GM12872 (cell line): ENCODE results near the gene DNAJB1.

ENCODE experiments used
- TF ChIP-seq, protein P1 (sequence below): IDR thresholded peaks from 3 replicates; pipeline ENCODE4 v1.5.1; 2011; ENCODE audit warnings: low read depth, mild to moderate bottlenecking, low read length, moderate library complexity; ENCODE audit not compliant: insufficient read depth

DNAJB1 gene

DNA sequence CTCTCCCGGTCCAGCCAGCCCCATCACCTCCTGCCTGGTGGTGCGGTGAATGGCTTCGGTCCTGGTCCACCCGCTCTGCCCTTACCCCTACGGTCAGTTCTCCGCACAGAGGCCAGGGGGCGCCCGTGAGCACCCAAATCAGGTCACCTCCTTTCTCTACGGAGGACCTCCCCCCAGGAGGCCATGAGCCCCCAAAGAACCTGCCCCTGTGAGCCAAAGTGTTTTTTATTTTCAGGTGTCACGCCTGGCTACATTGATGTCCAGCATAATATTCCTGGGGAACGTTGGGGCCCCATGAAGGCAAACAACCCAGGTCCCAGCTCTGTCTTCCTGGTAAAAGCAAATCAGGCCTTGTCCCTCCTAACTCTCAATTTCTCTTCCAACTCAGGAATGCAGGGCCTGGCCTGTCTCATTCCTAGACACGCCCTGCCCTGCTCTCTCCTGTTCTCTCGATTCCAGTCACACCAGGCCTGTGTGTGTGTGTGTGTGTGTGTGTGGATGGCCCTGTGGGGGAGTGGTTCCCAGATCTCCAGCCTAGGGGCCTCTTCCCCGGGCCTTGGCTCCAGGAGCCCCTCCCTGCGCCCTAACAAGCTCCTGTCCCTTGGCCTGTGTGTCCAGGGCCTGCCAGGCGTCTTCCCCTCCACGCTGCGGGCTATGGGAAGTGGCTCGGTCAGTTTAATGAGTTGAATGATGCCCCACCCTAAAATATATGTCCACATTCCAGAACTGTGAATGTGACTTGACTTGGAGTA lies 12.5 kb downstream of the DNAJB1 start:
- TF ChIP-seq, protein P1, sequence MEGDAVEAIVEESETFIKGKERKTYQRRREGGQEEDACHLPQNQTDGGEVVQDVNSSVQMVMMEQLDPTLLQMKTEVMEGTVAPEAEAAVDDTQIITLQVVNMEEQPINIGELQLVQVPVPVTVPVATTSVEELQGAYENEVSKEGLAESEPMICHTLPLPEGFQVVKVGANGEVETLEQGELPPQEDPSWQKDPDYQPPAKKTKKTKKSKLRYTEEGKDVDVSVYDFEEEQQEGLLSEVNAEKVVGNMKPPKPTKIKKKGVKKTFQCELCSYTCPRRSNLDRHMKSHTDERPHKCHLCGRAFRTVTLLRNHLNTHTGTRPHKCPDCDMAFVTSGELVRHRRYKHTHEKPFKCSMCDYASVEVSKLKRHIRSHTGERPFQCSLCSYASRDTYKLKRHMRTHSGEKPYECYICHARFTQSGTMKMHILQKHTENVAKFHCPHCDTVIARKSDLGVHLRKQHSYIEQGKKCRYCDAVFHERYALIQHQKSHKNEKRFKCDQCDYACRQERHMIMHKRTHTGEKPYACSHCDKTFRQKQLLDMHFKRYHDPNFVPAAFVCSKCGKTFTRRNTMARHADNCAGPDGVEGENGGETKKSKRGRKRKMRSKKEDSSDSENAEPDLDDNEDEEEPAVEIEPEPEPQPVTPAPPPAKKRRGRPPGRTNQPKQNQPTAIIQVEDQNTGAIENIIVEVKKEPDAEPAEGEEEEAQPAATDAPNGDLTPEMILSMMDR = peak; percentile 84

DNA sequence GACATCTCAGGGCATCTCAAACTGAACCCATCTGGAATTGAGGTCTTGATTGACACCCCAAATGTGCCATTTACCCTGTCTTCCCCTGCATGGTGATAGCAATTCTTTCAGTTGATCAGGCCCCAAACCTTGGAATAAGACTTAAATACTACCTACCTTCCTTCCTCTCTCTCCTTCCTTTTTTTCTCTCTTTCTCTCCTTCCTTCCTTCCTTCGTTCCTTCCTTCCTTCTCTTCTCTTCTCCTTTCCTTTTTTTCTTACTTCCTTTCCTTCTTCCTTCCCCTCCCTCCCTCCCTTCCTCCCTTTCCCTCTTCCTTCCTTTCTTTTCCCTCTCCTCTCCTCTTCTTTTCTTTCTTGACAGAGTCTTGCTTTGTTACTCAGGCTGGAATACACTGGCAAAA lies 14.9 kb downstream of the DNAJB1 start:
- TF ChIP-seq, protein P1 = no peak

DNA sequence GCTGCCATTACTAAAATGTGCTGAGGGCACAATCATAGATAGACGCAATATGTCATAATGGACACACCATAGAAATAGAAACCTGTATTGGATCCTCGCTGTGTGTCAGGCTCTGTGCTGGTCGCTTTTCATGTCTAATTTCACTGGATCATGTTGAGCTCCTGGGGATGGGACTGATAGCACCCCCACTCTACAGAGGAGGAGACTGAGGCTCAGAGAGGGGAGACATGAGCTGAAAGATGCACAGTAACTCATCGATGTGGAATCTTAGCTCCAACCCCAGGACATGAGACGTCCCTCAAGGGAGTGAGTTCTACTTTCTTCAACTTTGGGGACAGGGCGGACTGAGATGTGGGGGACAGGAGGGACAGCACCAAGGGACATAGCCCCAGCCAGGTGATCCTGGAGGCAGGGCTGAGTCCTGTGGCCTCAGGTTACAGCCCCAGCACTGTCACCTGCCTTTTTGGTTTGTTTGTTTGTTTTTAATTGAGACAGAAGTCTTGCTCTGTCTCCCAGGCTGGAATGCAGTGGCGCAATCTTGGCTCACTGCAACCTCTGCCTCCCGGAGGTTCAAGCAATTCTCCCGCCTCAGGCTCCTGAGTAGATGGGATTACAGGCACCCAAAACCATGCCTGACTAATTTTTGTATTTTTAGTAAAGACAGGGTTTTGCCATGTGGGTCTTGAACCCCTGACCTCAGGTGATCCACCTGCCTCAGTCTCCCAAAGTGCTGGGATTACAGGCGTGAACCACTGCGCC lies 15.7 kb downstream of the DNAJB1 start:
- TF ChIP-seq, protein P1 = no peak

DNA sequence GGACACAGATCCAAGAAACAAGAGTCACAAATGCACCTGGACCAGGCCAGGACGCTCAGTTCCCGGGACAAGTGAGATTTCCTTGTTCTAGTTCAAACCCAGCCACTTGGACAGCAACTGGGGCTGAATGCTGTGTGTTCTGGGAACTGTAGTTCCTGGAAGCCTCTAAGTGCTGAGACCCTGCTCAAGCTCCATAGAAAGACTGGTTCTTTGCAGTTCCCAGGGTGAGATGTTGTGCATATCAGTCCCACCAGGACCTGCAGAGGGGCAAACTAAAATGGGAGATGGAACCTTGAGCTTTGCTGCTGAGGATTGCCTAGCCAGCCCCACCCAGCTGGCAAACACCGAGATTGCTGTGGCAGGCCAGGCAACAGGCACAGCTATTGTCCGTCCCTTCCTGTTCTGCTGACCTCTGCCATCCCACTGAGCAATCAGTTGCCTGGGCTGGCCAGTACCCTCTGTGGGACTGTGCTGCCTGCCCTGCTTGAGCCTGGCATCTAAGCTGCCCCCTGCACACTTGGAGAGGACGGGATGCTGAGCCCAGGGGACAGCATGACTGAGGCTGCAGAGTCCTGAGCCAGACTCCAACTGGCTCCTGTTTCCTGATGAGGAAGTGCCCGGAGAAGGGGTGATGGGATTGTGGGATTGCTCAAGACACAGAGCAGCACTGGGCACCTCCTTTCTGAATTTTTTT lies 20.8 kb downstream of the DNAJB1 start:
- TF ChIP-seq, protein P1 = no peak

DNA sequence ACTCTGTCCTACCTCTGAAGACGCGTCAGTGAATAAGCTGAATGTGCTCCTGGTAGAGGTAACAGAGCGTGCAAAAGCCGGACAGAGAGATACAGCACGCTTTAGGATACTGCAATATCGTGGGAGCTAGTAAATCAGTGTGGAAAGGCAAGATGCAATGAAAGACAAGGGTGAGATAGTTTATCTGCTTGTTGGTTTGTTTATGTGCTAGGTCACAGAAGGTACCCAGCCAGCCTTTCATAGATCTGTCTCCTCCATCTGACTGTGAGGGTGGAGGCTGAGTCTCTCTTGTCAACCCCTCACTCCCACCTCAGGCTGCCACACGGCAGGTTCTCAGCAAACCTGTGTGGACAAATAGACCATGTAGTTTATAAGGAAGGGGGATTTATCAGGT lies 21.4 kb downstream of the DNAJB1 start:
- TF ChIP-seq, protein P1 = no peak

DNA sequence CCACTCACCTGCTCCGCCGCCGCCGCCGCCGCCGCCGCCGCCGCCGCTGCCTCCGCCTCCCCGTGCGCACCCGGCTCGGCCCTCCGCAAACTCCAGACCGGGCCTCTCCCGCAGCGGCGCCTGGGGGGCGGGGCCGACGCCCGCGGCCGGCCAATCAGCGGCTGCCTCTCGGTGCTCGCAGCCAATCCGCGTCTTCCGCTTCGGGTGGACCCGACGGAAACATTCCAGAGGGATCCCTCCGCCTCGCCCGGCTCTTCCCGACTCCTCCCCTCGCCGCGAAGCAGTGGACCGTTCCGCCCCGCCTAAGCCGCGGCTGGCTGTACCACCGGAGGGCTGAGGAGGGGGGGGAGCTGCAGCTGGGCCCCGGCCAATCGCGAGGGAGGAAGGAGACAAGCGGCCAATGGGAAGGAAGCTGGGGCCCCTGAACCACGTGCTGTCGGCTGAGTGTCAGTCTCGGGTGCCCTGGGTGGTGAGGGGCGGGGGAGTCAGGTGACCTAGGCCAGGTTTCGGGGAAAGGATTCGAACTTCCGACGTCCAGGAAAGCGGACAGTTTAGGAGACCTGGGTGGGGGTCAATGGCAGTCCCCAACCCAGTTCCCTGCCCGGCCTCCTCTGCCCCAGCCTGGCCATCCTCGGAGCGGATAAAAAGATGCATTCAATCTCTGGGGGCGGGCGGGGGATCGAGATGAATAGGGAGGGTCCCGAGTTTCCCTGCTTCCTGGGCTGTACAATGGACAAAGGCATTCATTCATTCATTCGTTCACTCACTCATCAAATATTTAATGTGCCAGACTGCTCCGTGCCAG lies 22.0 kb downstream of the DNAJB1 start, which contains the start of gene GIPC1:
Gene GIPC1, minus strand, starts transcription at position 99 of the 805 bp plus-strand sequence. CDS start 13,151 bp downstream, outside the sequence.
- TF ChIP-seq, protein P1 = no peak
